Astrocyte of the cerebellum (primary cell): ENCODE measurements around the gene CNNM2.

Experiments
- DNase-seq: peaks from one replicate; pipeline ENCODE4 v3.0.0-alpha.2; 2011; ENCODE audit warnings: low read depth
- H3K4me3 ChIP-seq: 2 replicates; pipeline ENCODE4 v1.5.1; 2011; ENCODE audit warnings: mild to moderate bottlenecking, low read depth, low read length, moderate library complexity
- CTCF ChIP-seq: IDR thresholded peaks from 2 replicates; pipeline ENCODE4 v1.5.1; 2012; ENCODE audit warnings: low read length, low read depth, moderate library complexity, mild to moderate bottlenecking; ENCODE audit errors: missing control alignments
- in situ Hi-C: cut with HindIII; loops from 2 replicates; pipeline ENCODE4 v1.10.0; 2017; ENCODE audit warnings: low sequenced_read_pairs

The CNNM2 gene

DNA sequence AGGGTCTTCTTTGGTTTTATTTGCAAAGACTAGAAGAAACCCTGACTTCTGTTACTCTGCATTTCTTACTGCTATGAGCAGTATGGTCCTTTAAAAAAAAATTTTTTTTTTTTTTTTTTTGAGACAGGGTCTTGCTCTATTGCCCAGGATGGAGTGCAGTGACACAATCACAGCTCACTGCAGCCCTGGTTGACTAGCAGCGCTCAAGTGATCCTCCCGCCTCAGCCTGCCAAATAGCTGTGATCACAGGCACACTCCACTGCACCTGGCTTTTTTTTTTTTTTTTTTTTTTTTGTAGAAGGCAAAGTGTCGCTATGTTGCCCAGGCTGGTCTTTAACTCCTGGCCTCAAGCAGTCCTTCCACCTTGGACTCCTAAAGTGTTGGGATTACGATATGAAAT is 17.4 kb downstream of the CNNM2 start:
- DNase-seq, result no peak
- in situ Hi-C loops, result no loop called here
- TF ChIP-seq CTCF, result no peak
- no peak overlapping the region for H3K4me3 ChIP-seq

DNA sequence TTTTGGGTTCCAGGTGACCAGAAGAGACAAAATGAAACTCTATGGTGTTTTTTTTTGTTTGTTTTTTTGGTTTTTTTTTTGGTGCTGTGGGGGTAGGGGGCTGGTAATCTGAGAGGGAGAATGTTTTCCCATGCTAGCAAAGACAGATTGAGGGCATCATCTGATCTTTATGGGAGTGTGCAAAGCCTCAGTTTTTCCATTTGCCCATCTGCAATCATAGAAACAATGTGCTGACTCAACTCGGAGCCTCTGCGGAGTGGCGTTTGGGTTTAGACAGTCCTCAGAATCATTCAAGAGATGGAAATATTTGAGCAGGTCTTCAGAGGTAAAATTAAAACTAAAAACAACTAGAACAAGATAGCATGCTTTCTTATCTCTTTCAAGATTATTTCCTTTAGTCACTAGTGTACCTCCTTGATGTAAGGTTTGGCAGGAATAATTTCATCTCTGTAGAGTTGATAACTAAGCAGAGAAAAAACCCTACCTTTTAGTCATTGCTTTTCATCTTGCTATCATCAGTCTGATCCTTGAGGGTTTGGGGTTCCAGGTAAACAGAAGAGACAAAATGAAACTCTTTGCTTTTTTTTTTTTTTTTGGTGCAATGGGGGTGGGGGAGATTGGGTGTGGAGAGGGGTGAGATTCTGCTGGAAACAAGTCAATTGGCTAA is 18.0 kb downstream of the CNNM2 start:
- TF ChIP-seq CTCF, result no peak
- in situ Hi-C loops, result no loop called here
- no peak overlapping the region for H3K4me3 ChIP-seq
- no peak for DNase-seq

DNA sequence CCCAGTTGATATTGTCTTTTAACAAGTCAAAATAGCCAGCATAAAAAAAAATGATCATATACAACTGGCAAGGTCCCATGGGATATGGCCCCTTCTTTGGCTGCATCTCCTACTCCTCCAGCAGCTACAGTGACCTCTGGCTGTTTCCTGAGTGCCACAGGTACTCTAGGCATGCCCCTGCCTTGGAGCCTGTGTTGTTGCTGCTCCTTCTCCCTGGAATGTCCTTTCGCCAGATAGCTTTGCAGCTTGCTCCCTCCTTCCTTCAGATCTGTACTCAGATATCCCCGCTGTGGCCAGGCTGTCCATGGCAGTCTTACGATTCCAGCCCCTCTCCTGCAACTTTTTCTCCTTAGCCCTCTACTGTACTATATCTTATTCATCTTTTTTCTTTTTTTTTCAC is 23.3 kb downstream of the CNNM2 start:
- no peak for TF ChIP-seq CTCF
- DNase-seq, result no peak
- no peak overlapping the region for H3K4me3 ChIP-seq
- in situ Hi-C loops, result no loop called here

GRCh38 chr10:102945449-102945848 is 27.4 kb downstream of the CNNM2 start:
- DNase-seq, result no peak
- no peak overlapping the region for H3K4me3 ChIP-seq
- in situ Hi-C loops, result no loop called here
- no peak for TF ChIP-seq CTCF

GRCh38 chr10:102945962-102946361 is 27.9 kb downstream of the CNNM2 start:
- DNase-seq, result no peak
- no peak for TF ChIP-seq CTCF
- H3K4me3 ChIP-seq, result no peak overlapping the region
- in situ Hi-C loops, result no loop called here

DNA sequence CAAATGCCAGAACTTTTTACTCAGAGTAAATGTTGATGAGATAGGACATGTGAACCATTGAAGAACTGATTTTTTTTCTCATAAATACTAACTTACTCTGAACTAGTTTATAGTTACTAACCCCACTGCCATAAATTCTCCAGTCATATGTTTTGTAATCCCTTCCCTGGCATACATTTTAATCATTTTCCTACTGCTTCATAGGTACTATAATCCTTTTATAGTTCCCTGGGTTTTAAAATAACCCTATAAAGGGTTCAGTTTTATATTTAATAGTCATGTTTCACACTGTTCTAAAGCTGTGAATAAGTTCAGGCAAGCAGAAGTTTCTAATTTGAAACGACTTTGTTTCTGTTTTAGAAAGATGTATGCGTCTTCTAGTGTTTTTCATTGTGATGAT is 28.9 kb downstream of the CNNM2 start:
- no peak for DNase-seq
- H3K4me3 ChIP-seq, result no peak overlapping the region
- TF ChIP-seq CTCF, result no peak
- in situ Hi-C loops, result no loop called here
